Measurements from ENCODE around the gene SPON1. TPM values are rescaled to one million over a fixed set of nuclear protein-coding genes. Genes with fewer than 3 reads are reported as not detected.

SPON1 gene
- total RNA-seq, 2 experiments from 2014 or later, result 0.96 to 1.4 TPM

- no peak for TF ChIP-seq CTCF (IDR thresholded peaks at IDR 0.05)
- intact Hi-C loops (cut with micrococcal nuclease), result no loop called here
- Mint-ChIP-seq H3K27me3 (no peaks in the 10 kb centered on the region), H3K9me3 (peaks cover 3% of the 10 kb centered on the region), H3K4me1 (ENCODE audit: low read depth) (no peaks in the 10 kb centered on the region), H3K4me3 (no peak overlapping the region), H3K27ac (no peak overlapping the region), H3K36me3 (ENCODE audit: low read depth) (peaks cover 1% of the 10 kb centered on the region)
- DNase-seq (no peak), ATAC-seq (no peak)
- CTCF ChIA-PET, result no interaction called here
- POLR2A ChIA-PET, result no interaction called here
These were observed 163.0 kb downstream of the SPON1 start for GRCh38 chr11:14125529-14125928.

- CTCF ChIA-PET, result no interaction called here
- no peak for ATAC-seq
- peaks cover 3% of the 10 kb centered on the region for H3K9me3 Mint-ChIP-seq
- no peak for DNase-seq
- POLR2A ChIA-PET, result no interaction called here
- TF ChIP-seq CTCF (IDR thresholded peaks at IDR 0.05), result no peak
- no peak overlapping the region for H3K4me3 Mint-ChIP-seq
- no peaks in the 10 kb centered on the region for H3K4me1 Mint-ChIP-seq (ENCODE audit: low read depth)
- peaks cover 1% of the 10 kb centered on the region for H3K36me3 Mint-ChIP-seq (ENCODE audit: low read depth)
- no peaks in the 10 kb centered on the region for H3K27me3 Mint-ChIP-seq
- intact Hi-C loops (cut with micrococcal nuclease), result no loop called here
- H3K27ac Mint-ChIP-seq, result no peak overlapping the region
These were observed 165.2 kb downstream of the SPON1 start for GRCh38 chr11:14127679-14128078.

- CTCF ChIA-PET, result no interaction called here
These were observed 169.8 kb downstream of the SPON1 start for GRCh38 chr11:14132312-14132711.

GRCh38 chr11:14133381-14133780 lies 170.9 kb downstream of the SPON1 start:
- Mint-ChIP-seq H3K36me3 (ENCODE audit: low read depth) (no peaks in the 10 kb centered on the region), H3K27ac (no peak overlapping the region), H3K4me3 (no peak overlapping the region), H3K9me3 (peaks cover 2% of the 10 kb centered on the region), H3K4me1 (ENCODE audit: low read depth) (no peaks in the 10 kb centered on the region), H3K27me3 (no peaks in the 10 kb centered on the region)
- intact Hi-C loops (cut with micrococcal nuclease), result no loop called here
- DNase-seq (no peak), ATAC-seq (no peak)
- ChIA-PET POLR2A (no interaction called here), CTCF (no interaction called here)
- TF ChIP-seq CTCF (IDR thresholded peaks at IDR 0.05), result no peak

More at GRCh38 chr11:14132312-14132711, 169.8 kb downstream of the SPON1 start:
- Mint-ChIP-seq H3K36me3 (ENCODE audit: low read depth) (no peaks in the 10 kb centered on the region), H3K27me3 (no peaks in the 10 kb centered on the region), H3K4me1 (ENCODE audit: low read depth) (no peaks in the 10 kb centered on the region), H3K27ac (no peak overlapping the region), H3K4me3 (no peak overlapping the region), H3K9me3 (peaks cover 2% of the 10 kb centered on the region)
- intact Hi-C loops (cut with micrococcal nuclease), result no loop called here
- TF ChIP-seq CTCF (IDR thresholded peaks at IDR 0.05), result no peak
- DNase-seq, result no peak
- POLR2A ChIA-PET, result no interaction called here
- no peak for ATAC-seq

DNA sequence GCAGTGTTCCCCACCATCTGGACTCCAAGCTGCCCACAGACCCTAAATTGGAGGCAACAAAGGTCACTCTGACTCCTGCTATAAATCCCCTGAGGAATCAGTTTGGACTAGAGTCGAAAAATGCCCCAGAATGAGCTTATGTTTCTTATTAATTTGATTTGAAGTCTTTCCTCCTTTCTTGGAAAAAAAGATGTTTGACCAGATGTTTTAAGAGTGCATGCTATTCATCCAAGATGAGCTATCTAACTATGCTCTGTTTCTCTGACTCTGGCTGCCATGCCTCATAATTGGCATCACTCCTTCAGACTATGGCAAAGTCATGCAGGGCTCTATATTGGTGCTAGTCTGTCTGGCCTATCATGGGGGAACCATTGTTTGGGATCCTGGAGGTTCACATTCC lies 174.0 kb downstream of the SPON1 start:
- H3K27me3 Mint-ChIP-seq, result no peaks in the 10 kb centered on the region
- DNase-seq (no peak), ATAC-seq (no peak)
- ChIA-PET CTCF (interaction anchor here (1.7 kb wide), 1 partner anchor 12 kb away, joined by 9 read pairs; no protein-coding TSS in a partner anchor), POLR2A (no interaction called here)
- no peak overlapping the region for H3K4me3 Mint-ChIP-seq
- no peak overlapping the region for H3K27ac Mint-ChIP-seq
- H3K9me3 Mint-ChIP-seq, result no peaks in the 10 kb centered on the region
- intact Hi-C loops (cut with micrococcal nuclease), result no loop called here
- no peaks in the 10 kb centered on the region for H3K4me1 Mint-ChIP-seq (ENCODE audit: low read depth)
- H3K36me3 Mint-ChIP-seq (ENCODE audit: low read depth), result no peaks in the 10 kb centered on the region
- no peak for TF ChIP-seq CTCF (IDR thresholded peaks at IDR 0.05)

All from activated CD8-positive, alpha-beta T cell treated with anti-CD3 and anti-CD28 coated beads for 36 hours (primary cell).